HL-60 (cell line): ENCODE data around the gene FSTL4.

Experiments
- CTCF ChIP-seq: IDR thresholded peaks from one replicate; pipeline ENCODE4 v1.5.1; 2011; ENCODE audit warnings: low read length, control low read depth, inconsistent platforms; ENCODE audit not compliant: insufficient read depth
- POLR2AphosphoS5 ChIP-seq: IDR thresholded peaks from 2 replicates; pipeline ENCODE4 v1.6.1; 2012; ENCODE audit warnings: low read depth

GRCh38 chr5:133503511-133503910, 108.8 kb downstream of the FSTL4 start:
- TF ChIP-seq POLR2AphosphoS5: no peak
- no peak for TF ChIP-seq CTCF
